Suppressor macrophage treated with lipopolysaccharide for 4 hours (primary cell): ENCODE measurements around the gene PDGFRB.

Experiments
- DNase-seq: peaks from one replicate; pipeline ENCODE4 v3.0.0-alpha.2; 2020

The PDGFRB gene

DNA sequence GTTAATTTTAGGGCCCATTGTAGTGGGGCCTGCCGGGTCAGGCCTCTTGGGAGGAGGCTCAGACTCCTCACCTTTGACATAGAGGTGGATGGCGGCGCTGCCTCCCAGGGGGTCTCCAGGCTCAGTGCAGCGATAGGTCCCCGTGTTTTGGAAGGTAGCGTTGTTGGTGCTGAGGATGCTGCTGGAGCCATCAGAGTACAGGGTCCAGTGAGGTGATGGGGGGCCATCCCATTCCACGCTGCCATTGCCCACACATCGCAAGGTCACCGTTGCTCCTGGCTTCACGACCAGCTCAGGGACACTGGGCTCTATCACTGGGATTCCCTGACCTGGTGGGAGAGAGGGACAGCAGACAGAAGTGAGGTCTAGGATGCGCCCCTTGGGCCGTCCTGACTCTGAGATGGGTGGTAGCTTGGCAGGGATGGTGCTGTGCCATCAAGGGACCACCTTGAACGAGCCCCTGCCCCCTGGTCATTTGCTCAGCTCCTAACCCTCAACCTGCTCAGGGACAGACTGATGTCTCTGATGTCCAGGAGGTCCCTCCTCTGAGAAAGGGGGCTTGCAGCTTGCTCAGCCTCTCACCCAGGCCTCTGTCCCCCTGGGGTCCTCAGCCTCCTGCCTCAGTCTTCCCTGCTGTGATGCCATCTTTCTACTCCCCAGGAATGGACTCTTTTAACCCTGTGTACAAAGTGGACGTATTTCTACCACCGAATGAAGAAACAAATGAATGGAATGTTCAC, 74.8 kb downstream of the PDGFRB start:
- no peak for DNase-seq

DNA sequence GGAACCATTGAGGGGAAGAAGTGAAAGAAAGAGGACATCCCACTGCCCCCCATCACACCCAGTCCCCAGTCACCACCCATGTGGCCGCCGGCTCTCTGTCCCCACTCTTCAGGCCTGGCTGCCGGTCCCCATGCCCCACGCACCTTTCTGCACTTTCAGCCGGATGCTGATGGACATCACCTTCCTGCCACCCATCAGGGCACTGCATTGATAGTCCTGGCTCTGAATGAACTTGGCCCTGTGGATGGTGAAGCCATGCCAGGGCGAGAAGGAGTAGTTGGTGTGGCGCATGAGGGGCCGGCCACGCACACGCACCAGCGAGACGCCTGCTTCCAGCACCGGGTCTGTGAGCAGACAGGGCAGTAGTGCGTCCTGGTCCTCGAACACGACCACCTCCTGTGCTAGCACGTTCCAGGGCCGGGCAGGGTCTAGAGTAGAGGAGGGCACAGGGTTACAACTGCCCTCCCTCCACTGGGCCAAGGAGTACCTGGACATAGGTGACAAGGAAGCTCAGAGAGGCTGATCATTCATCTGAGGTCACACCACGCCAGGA, 75.7 kb downstream of the PDGFRB start:
- DNase-seq, result no peak

DNA sequence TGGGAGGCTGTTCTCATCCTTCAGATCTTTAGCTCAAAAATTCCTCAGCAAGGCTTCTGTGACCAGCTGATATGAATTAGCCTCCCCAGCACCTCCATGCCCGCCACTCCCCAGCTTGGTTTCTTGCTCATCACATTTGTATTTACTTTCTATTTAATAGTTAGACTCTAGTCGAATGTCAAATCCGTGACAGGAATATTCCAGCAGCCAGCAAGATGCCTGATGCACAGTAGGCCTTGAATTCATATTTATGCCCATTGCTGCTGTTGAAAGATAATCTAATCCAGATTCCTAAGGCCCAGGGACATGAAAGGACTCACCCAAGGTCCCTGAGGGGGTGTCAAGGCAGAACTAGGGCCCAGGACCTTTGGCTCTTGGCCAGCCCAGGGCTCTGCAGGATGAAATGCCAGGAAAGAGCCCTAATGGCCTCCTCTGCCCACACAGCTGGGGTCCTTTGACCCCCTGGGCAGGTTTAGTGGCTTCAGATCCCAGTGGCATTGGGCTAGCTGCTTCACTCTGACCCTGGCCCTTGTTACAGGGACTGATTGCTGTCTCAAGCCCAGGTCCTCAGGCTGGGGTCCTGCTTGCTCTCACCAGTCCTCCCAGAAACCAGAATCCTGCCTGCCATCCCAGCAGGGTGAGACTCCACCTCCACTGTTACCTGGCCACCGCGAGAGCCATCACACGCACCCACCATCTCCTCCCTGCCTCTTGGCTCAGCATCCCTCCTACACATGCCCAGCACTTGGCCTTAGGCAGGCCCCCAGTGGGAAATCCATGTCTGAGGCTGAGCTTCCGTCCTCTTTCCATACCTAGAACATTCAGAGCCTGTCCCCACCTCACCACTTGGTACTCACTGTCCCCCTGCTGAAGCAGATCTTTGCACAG, 76.6 kb downstream of the PDGFRB start:
- DNase-seq, result no peak

DNA sequence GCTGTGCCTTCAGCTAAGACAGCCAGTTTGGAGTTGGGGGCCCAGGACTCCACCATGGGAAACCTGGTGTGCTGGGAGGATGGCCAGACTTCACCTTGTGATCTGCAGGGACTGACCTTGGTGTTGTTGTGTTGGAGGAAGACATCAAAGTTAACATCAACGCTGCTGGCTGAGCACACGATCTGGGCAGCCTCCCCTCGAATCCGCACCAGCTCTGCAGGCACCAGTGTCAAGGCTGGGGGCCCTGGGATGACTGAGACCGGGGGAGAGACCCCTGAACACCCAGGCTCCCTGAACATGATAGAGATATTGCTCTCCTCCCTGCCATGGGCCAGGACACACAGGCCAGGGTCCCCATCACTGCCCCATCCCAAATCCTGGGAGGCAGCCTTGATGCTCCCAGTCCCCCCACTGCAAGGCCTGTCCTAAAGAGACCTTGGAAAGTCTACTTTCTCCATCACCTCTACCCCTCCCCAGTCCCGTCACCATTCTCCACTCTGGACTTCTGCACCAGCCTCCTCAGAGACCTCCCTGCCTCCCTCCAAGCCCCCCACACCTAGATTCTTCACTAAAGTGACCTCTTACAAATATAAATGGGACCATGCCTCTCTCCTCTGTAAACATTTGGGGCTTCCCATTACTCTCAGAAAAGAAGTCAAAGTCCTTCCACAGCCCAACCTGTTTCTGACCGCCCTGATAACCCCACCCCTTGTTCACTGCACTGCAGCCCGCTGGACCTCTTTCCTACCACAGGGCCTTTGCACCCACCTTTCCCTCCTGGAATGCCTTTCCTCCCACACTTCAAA, 77.4 kb downstream of the PDGFRB start:
- DNase-seq, result no peak

DNA sequence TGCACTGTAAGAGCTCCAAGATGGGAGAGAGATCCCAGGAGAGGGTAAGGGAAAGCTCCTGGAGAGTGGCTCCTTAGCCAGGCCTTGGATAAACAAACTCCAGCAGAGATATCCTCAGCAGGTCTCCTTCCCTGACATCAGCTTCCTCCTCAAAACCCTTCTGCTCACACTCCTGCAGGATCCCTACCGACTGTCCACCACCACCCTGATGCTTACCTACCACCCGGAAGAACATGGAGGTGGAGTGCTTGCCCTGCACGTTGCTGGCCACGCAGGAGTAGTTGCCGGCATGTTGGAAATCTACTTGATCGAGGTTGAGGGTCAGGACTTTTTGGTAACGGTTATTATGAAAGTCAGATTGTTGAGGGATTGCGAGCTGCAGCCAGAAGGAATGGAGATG, 78.6 kb downstream of the PDGFRB start:
- DNase-seq, result no peak

DNA sequence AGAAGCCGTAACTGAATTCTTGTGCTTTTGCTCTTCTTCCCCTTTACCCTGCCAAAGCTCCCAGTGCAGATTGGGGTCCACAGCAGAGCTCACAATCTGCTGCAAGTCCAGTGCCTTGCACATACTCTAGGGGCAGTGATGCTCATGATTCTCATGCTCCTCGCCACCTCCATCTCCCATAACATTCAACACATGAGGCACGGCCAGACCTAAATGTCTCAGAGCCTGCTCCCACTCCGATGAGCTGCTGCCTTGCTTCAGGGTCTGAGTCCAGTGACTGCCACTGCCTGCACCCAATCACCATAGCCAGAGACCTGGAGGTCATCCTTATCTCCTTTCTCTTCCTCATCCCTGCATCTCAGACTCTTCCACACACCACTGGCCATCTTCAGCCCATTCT, 79.8 kb downstream of the PDGFRB start:
- DNase-seq, result no peak

DNA sequence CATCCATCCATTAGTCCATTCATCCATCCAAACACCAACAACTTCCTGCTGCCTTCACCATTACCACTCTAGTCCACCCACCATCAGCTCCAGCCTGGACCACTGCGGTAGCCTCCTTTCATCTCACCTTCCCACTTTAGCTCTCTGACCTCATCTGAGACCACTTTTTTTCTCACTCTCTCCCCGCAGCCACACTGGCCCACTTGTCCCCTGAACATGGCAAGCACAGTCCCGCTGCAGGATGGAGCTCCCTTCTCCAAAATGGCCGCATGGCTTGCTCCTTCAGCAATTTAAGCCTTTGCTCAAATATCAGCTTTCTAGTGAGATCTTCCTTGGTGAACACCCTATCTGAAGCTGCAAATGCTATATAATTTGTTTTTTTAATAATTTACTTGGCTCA, 80.4 kb downstream of the PDGFRB start:
- no peak for DNase-seq

DNA sequence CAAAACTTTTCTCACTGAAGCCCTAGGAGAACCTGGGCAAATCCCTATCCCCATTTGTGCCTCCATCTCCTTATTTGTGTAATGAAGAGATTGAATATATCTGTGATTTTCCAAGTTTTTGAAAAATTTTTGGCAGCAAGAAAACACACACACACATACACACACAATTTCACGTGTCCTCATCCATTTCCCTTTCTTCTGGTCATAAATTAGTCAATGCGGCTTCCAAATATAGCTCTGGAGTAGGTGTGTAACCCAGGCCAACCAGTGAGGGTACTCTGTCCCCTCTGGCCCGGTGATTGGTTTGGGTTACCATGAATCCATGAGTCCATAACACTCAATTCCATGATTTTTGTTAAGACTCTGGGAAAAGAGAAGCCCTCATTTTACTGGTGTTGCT, 82.0 kb downstream of the PDGFRB start:
- DNase-seq, result no peak

DNA sequence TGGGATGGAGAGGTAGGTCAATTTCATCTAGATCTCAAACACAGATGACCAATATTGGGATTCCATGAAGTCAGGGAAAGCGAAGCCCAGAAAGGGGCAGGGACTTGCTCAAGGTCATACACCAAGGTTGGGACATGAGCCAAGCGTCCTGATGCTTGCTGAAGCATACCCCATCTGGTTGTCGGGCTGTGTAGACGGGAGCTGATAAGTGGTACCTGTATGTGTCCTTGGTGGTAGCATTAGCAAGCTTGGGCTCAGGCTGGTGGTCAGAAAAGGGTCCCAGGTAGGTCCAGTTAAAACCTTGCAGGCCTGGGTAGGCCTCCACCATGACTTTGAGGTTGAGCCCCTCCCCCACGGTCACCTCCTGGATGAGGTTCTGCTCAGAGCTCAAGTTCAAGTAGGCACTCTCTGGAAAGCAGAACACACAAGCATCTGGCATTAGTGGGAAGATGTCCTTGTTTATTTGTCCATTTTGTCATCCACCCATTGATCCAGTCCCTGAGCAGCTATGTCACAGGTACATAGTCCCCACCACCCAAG, 82.5 kb downstream of the PDGFRB start:
- DNase-seq, result no peak

DNA sequence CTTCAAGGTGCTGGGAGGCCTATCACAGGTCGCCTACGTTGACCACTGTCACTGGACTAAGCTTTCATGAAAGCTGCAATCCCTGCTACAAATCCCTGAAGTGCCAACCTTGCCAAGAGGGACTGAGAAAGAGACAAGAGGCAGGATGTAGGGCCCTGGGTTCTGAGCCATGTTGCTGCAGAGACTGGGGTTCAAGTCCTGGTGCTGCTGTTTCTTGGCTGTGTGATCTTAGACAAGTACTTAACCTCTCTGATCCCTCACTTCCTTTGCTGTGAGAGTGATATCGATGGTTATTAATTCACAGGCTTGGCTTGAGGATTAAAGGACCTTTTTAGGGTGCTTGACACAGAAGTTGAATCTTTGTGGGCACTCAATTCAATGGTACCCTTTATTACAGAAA, 84.8 kb downstream of the PDGFRB start:
- DNase-seq, result no peak

DNA sequence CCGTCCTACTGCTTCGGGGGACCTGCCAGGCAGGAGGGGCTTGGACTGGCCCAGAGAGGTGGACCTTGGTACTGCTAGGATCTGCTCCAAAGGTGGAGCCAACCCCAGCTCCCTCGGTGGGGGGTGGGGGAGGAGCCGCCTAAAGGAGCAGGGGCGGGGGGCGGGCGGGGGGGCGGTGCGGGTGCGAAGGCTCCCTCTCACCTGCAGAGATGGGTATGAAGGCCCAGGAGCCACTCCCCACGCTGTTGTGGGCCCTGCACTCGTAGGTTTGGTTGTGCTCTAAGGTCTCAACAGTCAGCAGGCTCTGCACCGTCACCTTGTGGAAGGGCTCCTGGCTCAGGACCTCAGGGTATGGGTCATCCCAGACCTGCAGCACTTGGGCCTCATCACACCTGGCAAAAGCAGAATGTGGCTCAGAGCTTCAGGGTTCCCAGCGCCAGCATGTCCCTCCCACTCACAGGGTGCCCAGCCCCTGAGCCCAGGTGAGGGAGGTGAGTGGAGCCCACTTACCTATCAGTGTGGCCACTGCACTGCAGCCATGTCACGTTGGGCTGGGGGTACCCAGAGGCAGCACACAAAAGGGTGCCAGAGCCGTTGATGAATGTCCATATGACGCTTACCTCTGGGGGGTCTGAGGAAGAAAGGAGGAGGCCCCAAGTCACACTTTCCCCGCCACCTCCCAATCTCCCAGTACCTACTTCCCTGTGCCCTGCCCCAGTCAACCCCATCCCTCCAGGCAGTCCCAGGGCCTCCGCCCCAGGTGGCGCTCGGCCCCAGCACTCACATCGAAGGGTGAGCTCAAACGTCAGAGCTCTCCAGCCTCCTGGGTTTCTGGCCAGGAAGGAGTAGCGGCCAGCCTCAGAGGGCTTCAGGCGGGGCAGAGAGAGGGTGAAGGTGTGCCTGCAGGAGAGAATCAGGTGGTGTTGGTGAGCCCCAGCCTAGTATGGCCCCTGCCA, 85.7 kb downstream of the PDGFRB start:
- no peak for DNase-seq

DNA sequence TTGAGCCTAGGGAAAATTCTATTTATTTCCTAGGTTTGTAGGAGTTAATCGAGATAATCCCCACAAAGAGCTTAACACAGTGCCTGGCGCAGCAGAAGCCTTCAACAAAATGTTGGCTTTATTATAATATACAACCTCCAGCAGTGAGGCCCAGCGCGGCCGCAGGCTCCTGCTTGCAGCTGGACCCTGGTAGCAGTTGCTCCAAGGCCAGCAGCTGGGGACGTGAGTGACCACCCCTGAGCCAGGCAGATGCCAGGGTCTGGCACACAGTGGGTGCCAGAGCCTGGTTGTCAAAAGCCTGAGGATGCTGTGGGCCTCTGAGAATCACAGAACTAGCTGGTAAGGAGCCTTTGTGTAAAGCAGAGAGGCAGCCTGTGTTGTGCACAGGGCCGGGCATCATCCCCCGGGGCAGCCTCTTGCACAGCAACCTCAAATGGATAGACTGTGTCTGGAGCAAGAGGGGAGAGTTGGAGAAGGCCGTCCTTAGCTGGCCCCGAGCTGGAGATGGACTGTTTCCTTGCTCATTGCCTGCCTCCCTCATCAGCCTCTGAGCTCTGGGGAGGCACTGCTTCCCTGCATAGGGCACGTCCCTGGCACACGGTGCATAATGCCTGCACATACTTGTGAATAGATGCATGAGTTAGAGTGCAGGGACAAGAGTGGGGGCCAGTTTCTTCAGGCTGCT, 86.5 kb downstream of the PDGFRB start:
- DNase-seq, result no peak

DNA sequence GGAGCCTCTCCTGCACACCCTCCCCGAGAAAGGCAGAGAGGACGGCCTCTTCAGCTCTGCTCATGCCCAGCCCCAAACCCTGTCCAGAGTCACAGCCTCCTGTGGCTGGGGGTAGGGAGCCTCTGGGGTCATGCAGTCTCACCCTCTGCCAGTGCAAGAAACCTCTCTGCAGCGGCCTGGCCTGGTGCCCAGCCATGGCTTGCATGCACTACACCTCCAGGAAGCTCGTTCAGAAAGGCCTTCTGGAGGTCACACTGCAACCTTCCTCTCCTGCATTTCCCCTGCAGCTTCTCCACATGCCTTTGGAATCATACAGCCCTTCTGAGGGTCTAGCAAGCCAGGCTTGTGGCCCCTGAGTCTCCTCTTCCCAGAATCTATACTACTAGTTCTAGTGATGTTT, 87.2 kb downstream of the PDGFRB start:
- no peak for DNase-seq

DNA sequence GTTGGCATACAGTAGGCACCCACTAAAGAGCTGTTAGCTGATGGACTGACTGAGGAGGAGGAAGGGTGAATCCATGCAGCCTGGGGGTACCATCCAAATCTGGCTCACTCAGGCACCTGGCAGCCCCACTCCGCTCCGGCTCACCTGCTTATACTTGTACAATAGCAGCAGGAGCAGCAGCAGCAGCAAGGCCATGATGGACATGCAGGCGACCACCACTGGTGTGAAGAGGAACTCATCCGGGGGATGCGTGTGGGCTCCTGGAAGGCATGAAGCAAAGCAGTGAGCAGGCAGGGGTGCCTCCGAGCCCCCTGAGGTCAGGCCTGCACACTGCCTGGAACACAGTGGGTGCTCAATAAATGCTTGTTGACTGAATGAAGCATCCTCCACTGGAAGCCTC, 87.6 kb downstream of the PDGFRB start:
- no peak for DNase-seq

DNA sequence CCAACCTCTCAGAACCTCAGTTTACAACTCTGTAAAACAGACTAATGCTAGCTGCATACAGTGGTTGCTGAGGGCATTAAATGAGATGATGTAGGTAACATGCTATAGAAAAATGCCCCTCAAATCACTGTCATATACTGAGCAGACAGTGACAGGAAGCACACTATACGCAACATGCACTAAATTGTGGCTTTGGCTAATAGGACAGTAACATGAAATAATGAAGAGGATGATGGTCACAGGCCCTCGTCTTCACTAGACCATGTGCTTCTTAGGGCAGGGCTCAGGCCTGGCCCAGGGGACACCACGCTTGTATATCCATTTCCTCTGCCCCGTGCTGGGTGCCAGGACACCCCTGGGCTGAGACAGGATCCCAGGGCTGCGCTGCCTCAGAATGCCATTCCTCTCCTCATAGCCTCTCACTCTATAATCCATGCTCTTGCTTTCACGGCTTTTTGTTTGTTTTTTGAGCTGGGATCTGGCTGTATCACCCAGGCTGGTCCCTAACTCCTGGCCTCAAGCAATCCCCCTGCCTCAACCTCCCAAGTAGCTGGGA, 88.2 kb downstream of the PDGFRB start:
- no peak for DNase-seq

DNA sequence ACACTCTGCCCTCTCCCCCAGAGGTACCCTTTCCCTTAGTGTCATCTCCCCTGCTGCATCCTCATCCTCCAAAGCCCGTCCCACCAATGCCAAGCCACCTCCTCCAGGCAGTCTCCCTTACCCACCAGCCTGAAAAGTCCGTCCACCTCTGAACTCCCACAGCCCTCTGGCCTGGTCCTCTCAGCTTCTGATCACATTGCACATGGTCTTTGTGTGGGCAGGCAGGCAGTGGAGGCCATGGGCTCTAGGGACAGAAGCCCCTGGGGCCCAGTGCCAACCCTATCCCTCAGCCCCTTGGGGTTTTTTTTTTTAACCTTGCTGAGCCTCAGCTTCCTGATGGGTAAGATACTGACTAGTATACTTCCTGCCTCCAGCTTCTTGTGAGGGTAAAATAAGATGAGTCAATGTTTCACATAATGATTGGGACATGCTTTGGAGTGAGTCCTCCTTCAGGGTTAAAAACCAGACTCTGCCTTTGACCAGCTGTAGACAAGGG, 88.7 kb downstream of the PDGFRB start:
- peak; percentile 79 for DNase-seq

DNA sequence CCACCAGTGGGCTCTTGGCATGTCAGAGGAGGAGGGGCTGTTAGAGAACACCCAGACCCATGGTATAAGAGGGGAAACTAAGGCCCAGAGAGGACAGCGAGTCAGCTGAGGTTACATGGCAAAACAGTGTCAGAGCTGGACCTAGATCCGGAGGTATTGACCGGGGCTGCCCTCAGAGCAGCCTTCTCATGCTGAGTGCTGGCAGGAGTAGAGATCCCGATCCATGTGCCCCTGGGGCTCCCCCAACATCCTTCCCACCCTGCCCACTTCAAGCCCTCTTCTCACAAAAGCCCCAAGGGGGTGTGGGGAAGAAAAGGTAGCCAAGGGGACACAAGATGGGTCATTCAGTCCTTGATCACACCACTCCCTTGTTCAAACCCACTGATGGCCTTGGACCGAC, 89.2 kb downstream of the PDGFRB start:
- no peak for DNase-seq

DNA sequence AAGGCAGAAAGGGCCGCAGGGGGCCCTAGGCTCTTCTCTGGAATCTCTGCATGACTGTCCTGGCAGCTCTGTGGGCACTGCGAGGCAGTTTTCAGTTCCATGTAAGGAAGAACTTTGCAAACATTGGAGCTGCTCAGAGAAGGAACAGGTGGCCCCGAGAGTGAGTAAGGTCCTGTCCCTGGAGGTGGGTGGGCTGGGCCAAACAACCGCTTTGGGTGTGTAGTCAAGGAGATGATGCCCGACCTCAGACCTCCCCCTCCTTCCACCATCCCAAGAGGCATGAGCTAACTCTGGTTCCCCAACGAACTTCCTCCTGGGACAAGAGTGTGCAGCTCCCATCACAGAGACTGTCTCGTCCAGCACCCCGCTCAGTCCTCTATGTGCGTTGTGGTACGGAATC, 89.8 kb downstream of the PDGFRB start:
- DNase-seq, result peak; percentile 90

DNA sequence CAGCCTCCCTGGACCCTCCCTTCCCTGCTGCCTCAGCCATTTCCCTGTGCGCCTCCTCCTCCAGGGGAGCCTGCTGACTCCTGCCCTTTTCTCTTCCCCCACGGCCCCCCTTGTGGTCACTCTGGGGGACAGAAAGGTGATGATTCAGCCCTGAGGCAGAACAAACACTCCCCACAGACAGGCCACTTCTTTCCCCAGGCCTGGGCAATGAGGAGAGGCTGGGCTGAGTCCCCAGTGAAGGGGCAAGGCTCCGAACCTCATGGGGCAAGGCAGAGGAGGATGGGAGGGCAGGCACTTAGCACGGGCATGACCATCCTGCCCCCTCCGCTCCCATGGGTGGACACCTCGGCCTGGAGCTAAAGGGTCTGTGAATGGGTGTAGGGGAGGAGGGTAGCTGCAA, 90.3 kb downstream of the PDGFRB start:
- peak; percentile 56 for DNase-seq

DNA sequence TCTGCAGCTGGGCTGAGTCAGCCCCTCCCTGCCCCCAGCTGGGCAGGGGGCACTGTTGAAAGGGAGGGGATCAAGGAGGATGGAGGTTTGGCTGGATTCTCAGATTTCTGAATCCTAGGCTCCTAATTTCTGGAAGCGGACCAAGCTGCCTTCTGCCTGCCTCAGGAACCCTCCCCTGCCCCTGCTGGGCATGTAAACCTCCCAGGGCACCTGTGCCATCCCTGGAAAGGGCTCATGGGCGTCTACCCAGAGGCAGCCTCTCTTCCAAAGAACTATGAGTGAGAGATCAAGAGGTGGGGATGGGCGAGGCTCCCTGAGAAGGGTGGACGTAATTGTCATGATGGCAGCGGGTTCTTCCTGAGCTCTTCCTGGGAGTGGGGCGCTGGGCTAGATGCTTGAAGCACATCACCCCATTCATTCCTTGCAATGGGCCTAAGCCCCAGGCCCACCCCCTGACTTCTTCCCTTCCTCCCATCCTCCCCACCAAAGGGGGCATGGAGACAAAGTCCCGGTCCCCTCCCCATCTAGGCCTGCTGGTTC, 90.9 kb downstream of the PDGFRB start:
- no peak for DNase-seq
